SK-N-SH (cell line): ENCODE measurements around the gene DLG2. TPM values are rescaled to one million over a fixed set of nuclear protein-coding genes. Genes with fewer than 3 reads are reported as not detected.

ENCODE experiments used
- CTCF ChIA-PET: fragments of 300-600, 350-600 bp; formaldehyde crosslinking; extraction: SDS; loops from one replicate; lab custom pipeline; 2021; lab: Yijun Ruan, JAX
- POLR2A ChIA-PET: fragments of 350-600 bp; sonication (Branson Sonifier 250); formaldehyde crosslinking; extraction: SDS; loops from one replicate; lab custom pipeline; 2020; ENCODE audit warnings: antibody characterized with exemption, inconsistent platforms; lab: Yijun Ruan, JAX
- DNase-seq: peaks from one replicate; pipeline ENCODE4 v3.0.0; 2012
- H2AFZ ChIP-seq: fragments of 200-600 bp; sonication (generic); 2 replicates; pipeline ENCODE4 v1.8.1; 2016; ENCODE audit warnings: antibody characterized with exemption, mild to moderate bottlenecking, low read depth
- H3F3A ChIP-seq: fragments of 200-600 bp; sonication (generic); replicated peaks from 2 replicates; pipeline ENCODE3; 2016; ENCODE audit warnings: antibody characterized with exemption, mild to moderate bottlenecking; ENCODE audit not compliant: insufficient read depth
- H3K27ac ChIP-seq, 2 experiments: fragments of 200-500 bp in 1 of 2; fragments of 200-600 bp in 1 of 2; sonication (Bioruptor generic) in 1 of 2; sonication (generic), shearing (Covaris generic) in 1 of 2; 2 replicates each; pipeline versions ENCODE4 v1.5.1 to v1.6.1; 2014 to 2016; ENCODE audit warnings: low read depth in 2 of 2, inconsistent platforms in 1 of 2, low read length in 1 of 2, mild to moderate bottlenecking in 1 of 2, mixed read lengths in 1 of 2
- H3K27me3 ChIP-seq: fragments of 200-600 bp; sonication (generic), shearing (Covaris generic); 2 replicates; pipeline ENCODE4 v1.6.1; 2016; ENCODE audit warnings: mixed run types; ENCODE audit not compliant: insufficient read depth
- H3K36me3 ChIP-seq, 2 experiments: fragments of 200-500 bp in 1 of 2; fragments of 200-600 bp in 1 of 2; sonication (Bioruptor generic) in 1 of 2; sonication (generic) in 1 of 2; replicated peaks in 1 of 2; 2 replicates each; pipeline versions ENCODE3 to v1.5.1; 2014 to 2016; ENCODE audit warnings: low read length in 1 of 2, mild to moderate bottlenecking in 1 of 2; ENCODE audit not compliant: insufficient read depth in 2 of 2, control insufficient read depth in 1 of 2
- H3K4me1 ChIP-seq, 2 experiments: fragments of 200-500 bp in 1 of 2; fragments of 200-600 bp in 1 of 2; sonication (Bioruptor generic) in 1 of 2; sonication (generic), shearing (Covaris generic) in 1 of 2; 2 replicates each; pipeline versions ENCODE4 v1.5.1 to v1.6.1; 2014 to 2016; ENCODE audit warnings: low read depth in 1 of 2, low read length in 1 of 2, mixed run types in 1 of 2; ENCODE audit not compliant: insufficient read depth in 2 of 2, control insufficient read depth in 1 of 2
- H3K4me2 ChIP-seq: fragments of 200-600 bp; sonication (generic), shearing (Covaris generic); 2 replicates; pipeline ENCODE4 v1.6.1; 2017; ENCODE audit warnings: mixed run types
- H3K4me3 ChIP-seq, 2 experiments: fragments of 200-500 bp in 1 of 2; fragments of 200-600 bp in 1 of 2; sonication (Bioruptor generic) in 1 of 2; sonication (generic), shearing (Covaris generic) in 1 of 2; 2 replicates each; pipeline versions ENCODE4 v1.5.1 to v1.8.1; 2014 to 2016; ENCODE audit warnings: low read depth in 2 of 2, inconsistent platforms in 1 of 2, low read length in 1 of 2, mild to moderate bottlenecking in 1 of 2, mixed read lengths in 1 of 2, moderate library complexity in 1 of 2
- H3K79me2 ChIP-seq: fragments of 200-600 bp; sonication (generic); 2 replicates; pipeline ENCODE4 v1.8.1; 2017; ENCODE audit warnings: mild to moderate bottlenecking; ENCODE audit not compliant: insufficient read depth
- H3K9ac ChIP-seq: fragments of 200-600 bp; sonication (generic); 2 replicates; pipeline ENCODE4 v1.6.1; 2017; ENCODE audit warnings: mixed run types
- H3K9me2 ChIP-seq: fragments of 200-600 bp; sonication (generic); 2 replicates; pipeline ENCODE4 v1.6.1; 2017; ENCODE audit warnings: mixed run types
- H3K9me3 ChIP-seq: fragments of 200-600 bp; sonication (generic); 2 replicates; pipeline ENCODE4 v1.6.1; 2017; ENCODE audit warnings: mixed run types, mild to moderate bottlenecking, moderate library complexity
- H4K20me1 ChIP-seq: fragments of 200-600 bp; sonication (generic); 2 replicates; pipeline ENCODE4 v1.6.1; 2017; ENCODE audit warnings: mild to moderate bottlenecking, mixed run types; ENCODE audit not compliant: insufficient read depth
- CHD2 ChIP-seq: fragments of 150-350 bp; IDR thresholded peaks from 2 replicates; pipeline ENCODE4 v1.6.1; 2018; ENCODE audit warnings: low read length; ENCODE audit not compliant: partially characterized antibody
- CTCF ChIP-seq: fragments of 200-600 bp; sonication (generic); IDR thresholded peaks from 2 replicates; pipeline ENCODE4 v1.6.1; 2017; ENCODE audit warnings: antibody characterized with exemption, mild to moderate bottlenecking, moderate library complexity
- EP300 ChIP-seq, 2 experiments: IDR thresholded peaks; 2 replicates each; pipeline versions ENCODE4 v1.4.0 to v1.6.1; 2012; ENCODE audit warnings: borderline replicate concordance in 1 of 2, low read depth in 1 of 2, low read length in 1 of 2
- FOXJ3 ChIP-seq: sonication (generic); formaldehyde crosslinking; IDR thresholded peaks from 2 replicates; pipeline ENCODE4 v1.5.1; 2020; ENCODE audit warnings: mild to moderate bottlenecking, missing genetic modification reagents
- GATA2 ChIP-seq: sonication (generic); formaldehyde crosslinking; IDR thresholded peaks from 2 replicates; pipeline ENCODE4 v1.5.0; 2020; ENCODE audit warnings: mild to moderate bottlenecking, missing genetic modification reagents
- IRF3 ChIP-seq: fragments of 150-350 bp; IDR thresholded peaks from 2 replicates; pipeline ENCODE4 v1.6.1; 2016; ENCODE audit warnings: mild to moderate bottlenecking, low read depth, low read length
- MAX ChIP-seq: IDR thresholded peaks from 2 replicates; pipeline ENCODE4 v1.4.0; 2012; ENCODE audit warnings: low read depth
- MEF2A ChIP-seq: IDR thresholded peaks from 2 replicates; pipeline ENCODE4 v1.4.0; 2012; ENCODE audit warnings: low read depth, borderline replicate concordance
- NFIC ChIP-seq: IDR thresholded peaks from 2 replicates; pipeline ENCODE4 v1.4.0; 2012; ENCODE audit warnings: borderline replicate concordance
- RAD21 ChIP-seq: IDR thresholded peaks from 2 replicates; pipeline ENCODE4 v1.6.1; 2012; ENCODE audit warnings: mild to moderate bottlenecking, low read length
- RCOR1 ChIP-seq: fragments of 150-350 bp; IDR thresholded peaks from 2 replicates; pipeline ENCODE4 v1.6.1; 2017; ENCODE audit warnings: antibody characterized with exemption, low read length
- RFX5 ChIP-seq: IDR thresholded peaks from 2 replicates; pipeline ENCODE4 v1.6.1; 2012; ENCODE audit warnings: mild to moderate bottlenecking, improper control_type of control experiment, low read length
- RXRA ChIP-seq: IDR thresholded peaks from 2 replicates; pipeline ENCODE4 v1.4.0; 2012; ENCODE audit warnings: low read depth, mild to moderate bottlenecking, borderline replicate concordance
- SIN3A ChIP-seq: IDR thresholded peaks from 2 replicates; pipeline ENCODE4 v1.6.1; 2012; ENCODE audit warnings: low read depth, mild to moderate bottlenecking, low read length, moderate library complexity, borderline replicate concordance
- SMC3 ChIP-seq: IDR thresholded peaks from 2 replicates; pipeline ENCODE4 v1.6.1; 2012; ENCODE audit warnings: low read depth, low read length, improper control_type of control experiment
- TAF1 ChIP-seq: IDR thresholded peaks from 2 replicates; pipeline ENCODE4 v1.6.1; 2012; ENCODE audit warnings: low read depth, mild to moderate bottlenecking, low read length, moderate library complexity, borderline replicate concordance
- TEAD4 ChIP-seq: IDR thresholded peaks from 2 replicates; pipeline ENCODE4 v1.4.0; 2012; ENCODE audit warnings: mild to moderate bottlenecking, borderline replicate concordance; ENCODE audit not compliant: insufficient read depth
- USF1 ChIP-seq: IDR thresholded peaks from 2 replicates; pipeline ENCODE4 v1.4.0; 2012; ENCODE audit warnings: low read depth, borderline replicate concordance
- USF2 ChIP-seq: fragments of 150-350 bp; IDR thresholded peaks from 2 replicates; pipeline ENCODE4 v1.6.1; 2017; ENCODE audit warnings: antibody characterized with exemption, low read length, low read depth, borderline replicate concordance
- YY1 ChIP-seq: IDR thresholded peaks from 2 replicates; pipeline ENCODE4 v1.4.0; 2012; ENCODE audit warnings: low read depth, mild to moderate bottlenecking
- ZBTB33 ChIP-seq: IDR thresholded peaks from 2 replicates; pipeline ENCODE4 v1.4.0; 2012; ENCODE audit warnings: low read depth, borderline replicate concordance
- polyA plus RNA-seq, 3 experiments: library from polyadenylated mRNA; depleted of rRNA; stranded (reverse); fragments of >200 nt; gene quantifications; 2 replicates each; pipeline ENCODE4 v1.2.3, GENCODE V29; 2012

Gene DLG2
- polyA plus RNA-seq, 1 of the 3 experiments (the other 2 are of a cell fraction): 0.21 TPM

- TF ChIP-seq RCOR1: no peak
- TF ChIP-seq MEF2A: no peak
- no peak for TF ChIP-seq SIN3A
- no peak for TF ChIP-seq TAF1
- TF ChIP-seq RAD21: no peak
- no peak for TF ChIP-seq GATA2 (CRISPR knock-in tag)
- TF ChIP-seq NFIC: no peak
- no peak for TF ChIP-seq CTCF
- TF ChIP-seq SMC3: no peak
Measured at GRCh38 chr11:84607975-84608836, 1018.9 kb downstream of the DLG2 start (continued).

- Histone ChIP-seq H3K27ac (no peak overlapping the region), H3K27me3 (no peaks in the 10 kb centered on the region), H3K79me2 (no peaks in the 10 kb centered on the region), H3K4me1 (no peaks in the 10 kb centered on the region), H3K9me2 (no peaks in the 10 kb centered on the region), H3K9ac (no peak overlapping the region), H3K4me3 (no peak overlapping the region), H3K36me3 (no peaks in the 10 kb centered on the region), H2AFZ (no peak overlapping the region), H3K4me2 (no peak overlapping the region), H4K20me1 (no peaks in the 10 kb centered on the region), H3K9me3 (no peaks in the 10 kb centered on the region), H3F3A (no peaks in the 10 kb centered on the region)
- POLR2A ChIA-PET: no interaction called here
- no peak for DNase-seq
- TF ChIP-seq RXRA (no peak), YY1 (no peak), IRF3 (no peak), MAX (no peak), ZBTB33 (no peak), FOXJ3 (CRISPR knock-in tag) (no peak), TEAD4 (no peak), USF2 (no peak), EP300 (IDR thresholded peaks at IDR 0.05; ENCODE audit: borderline replicate concordance in 1 of 2, low read depth in 1 of 2, low read length in 1 of 2) (no peak), RAD21 (no peak), CHD2 (no peak), USF1 (no peak), TAF1 (no peak), RFX5 (no peak)
- CTCF ChIA-PET: interaction anchor here (1.3 kb wide), 1 partner anchor 30 kb away, joined by 4 read pairs; no protein-coding TSS in a partner anchor
Measured at GRCh38 chr11:84594602-84595001, 1032.5 kb downstream of the DLG2 start.
